PFSK-1 (cell line): ENCODE results near the gene KRT80.

Experiments
- FOXP2 ChIP-seq: optimal IDR thresholded peaks from 2 replicates; pipeline ENCODE3; 2011; ENCODE audit warnings: borderline replicate concordance, control low read depth, inconsistent platforms; ENCODE audit not compliant: insufficient read depth; ENCODE audit errors: extremely low read length, extremely low read depth
- POLR2AphosphoS5 ChIP-seq: IDR thresholded peaks from 2 replicates; pipeline ENCODE4 v1.6.1; 2012; ENCODE audit warnings: low read depth, mild to moderate bottlenecking, control low read depth, low read length, moderate library complexity
- REST ChIP-seq, 2 experiments: IDR thresholded peaks; 2 replicates each; pipeline versions ENCODE4 v1.6.1 to v1.8.0; 2011 to 2012; ENCODE audit warnings: low read depth in 2 of 2, low read length in 2 of 2, control low read depth in 1 of 2, inconsistent platforms in 1 of 2, mild to moderate bottlenecking in 1 of 2, moderate library complexity in 1 of 2; ENCODE audit not compliant: insufficient read depth in 1 of 2
- SIN3A ChIP-seq: IDR thresholded peaks from 2 replicates; pipeline ENCODE4 v1.6.1; 2012; ENCODE audit warnings: mild to moderate bottlenecking, low read length, moderate library complexity, borderline replicate concordance; ENCODE audit not compliant: insufficient read depth
- TAF1 ChIP-seq: IDR thresholded peaks from 2 replicates; pipeline ENCODE4 v1.6.1; 2012; ENCODE audit warnings: low read length, control low read depth, borderline replicate concordance; ENCODE audit not compliant: insufficient read depth

KRT80 gene

DNA sequence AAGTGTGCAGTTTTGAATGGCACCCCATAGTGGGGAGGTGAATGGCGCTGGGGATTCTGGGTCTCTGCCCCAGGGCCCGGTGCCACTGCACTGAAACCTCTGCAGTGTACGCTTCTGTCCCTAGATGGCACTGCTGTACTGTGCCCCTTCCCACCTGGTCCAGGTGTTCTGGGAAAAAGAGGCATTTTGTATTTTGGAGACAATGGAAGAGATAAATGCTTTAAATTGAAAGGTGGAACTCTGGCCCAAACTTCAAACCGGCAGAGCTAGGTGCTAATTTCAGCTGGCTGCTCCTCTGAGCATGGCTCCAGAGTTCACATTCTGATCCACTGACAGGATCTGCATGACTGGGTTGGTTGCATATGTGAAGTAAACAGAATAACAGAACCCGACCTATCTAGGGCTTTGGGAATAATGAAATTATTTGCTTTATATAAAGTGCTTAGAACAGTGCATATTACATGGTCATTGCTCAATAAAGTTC lies 52.2 kb downstream of the KRT80 start:
- TF ChIP-seq FOXP2, result no peak
- TF ChIP-seq SIN3A, result no peak
- no peak for TF ChIP-seq POLR2AphosphoS5
- no peak for TF ChIP-seq TAF1
- TF ChIP-seq REST (IDR thresholded peaks at IDR 0.05; ENCODE audit: insufficient read depth in 1 of 2, low read depth in 2 of 2, low read length in 2 of 2), result no peak

GRCh38 chr12:52139147-52139546 lies 52.7 kb downstream of the KRT80 start:
- TF ChIP-seq REST (IDR thresholded peaks at IDR 0.05; ENCODE audit: insufficient read depth in 1 of 2, low read depth in 2 of 2, low read length in 2 of 2), result no peak
- no peak for TF ChIP-seq POLR2AphosphoS5
- TF ChIP-seq TAF1, result no peak
- no peak for TF ChIP-seq FOXP2
- TF ChIP-seq SIN3A, result no peak

DNA sequence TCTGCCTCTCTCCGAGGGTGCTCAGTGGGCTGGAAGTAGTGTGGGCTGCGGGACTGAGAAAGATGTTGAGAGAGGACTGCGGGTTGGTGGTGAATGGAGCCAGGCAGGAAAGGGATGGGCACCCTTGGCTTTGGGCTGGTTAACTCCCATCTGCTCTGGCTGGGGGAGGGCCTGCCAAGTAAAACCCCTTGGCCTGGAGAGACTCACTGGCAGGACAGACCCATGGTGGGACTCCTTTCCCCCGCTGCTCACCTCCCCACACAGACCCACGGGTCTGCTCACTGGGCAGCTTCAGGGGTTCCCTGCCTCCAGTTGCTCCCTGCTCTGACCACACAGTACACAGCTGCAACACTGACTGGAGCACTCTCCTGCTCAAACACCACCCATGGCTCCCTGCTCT lies 54.1 kb downstream of the KRT80 start:
- TF ChIP-seq REST (IDR thresholded peaks at IDR 0.05; ENCODE audit: insufficient read depth in 1 of 2, low read depth in 2 of 2, low read length in 2 of 2) (no peak), FOXP2 (no peak), POLR2AphosphoS5 (no peak), SIN3A (no peak), TAF1 (no peak)

DNA sequence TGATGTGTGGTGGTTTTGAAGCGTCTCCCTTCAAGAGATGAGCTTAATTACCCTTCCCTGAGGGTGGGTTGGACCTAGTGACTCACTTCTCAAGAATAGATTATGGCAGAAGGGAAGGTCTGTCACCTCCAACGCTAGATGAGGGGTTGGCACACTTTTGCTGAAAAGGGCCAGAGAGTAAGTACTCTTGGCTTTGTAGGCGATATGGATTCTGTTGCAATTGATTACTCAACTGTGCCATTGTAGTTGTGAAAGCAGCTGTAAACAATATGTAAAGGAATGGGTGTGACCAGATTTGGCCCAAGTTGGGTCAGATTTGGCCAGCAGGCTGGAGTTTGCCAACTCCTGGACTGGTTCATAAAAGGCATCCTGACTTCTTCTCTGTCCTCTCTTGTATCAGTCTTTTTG lies 59.1 kb downstream of the KRT80 start:
- TF ChIP-seq POLR2AphosphoS5, result no peak
- TF ChIP-seq SIN3A, result no peak
- no peak for TF ChIP-seq TAF1
- TF ChIP-seq FOXP2, result no peak
- TF ChIP-seq REST (IDR thresholded peaks at IDR 0.05; ENCODE audit: insufficient read depth in 1 of 2, low read depth in 2 of 2, low read length in 2 of 2), result no peak

DNA sequence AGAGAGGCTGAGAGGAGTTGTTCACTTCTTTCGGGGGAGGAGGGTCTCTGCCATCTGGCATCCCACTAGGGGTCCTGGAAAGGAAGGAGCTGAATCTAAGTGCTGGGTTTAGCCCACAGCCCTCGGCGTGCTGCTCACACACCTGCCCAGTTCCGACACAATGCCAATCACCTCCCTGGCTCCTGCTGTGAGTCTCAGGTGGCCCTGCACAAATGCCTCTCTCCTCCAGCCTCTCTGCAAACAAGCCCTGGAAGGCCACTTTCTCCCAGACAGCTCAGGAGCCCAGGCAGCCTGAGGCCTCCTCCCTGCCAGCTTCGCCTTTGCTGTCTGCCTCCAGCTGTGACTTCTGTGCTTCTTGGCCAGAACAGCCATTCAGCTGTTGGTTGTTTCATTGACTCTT lies 61.1 kb downstream of the KRT80 start:
- TF ChIP-seq REST (IDR thresholded peaks at IDR 0.05; ENCODE audit: insufficient read depth in 1 of 2, low read depth in 2 of 2, low read length in 2 of 2) (no peak), TAF1 (no peak), POLR2AphosphoS5 (no peak), FOXP2 (no peak)
